Measurements from ENCODE around the gene HOTAIR.

HOTAIR gene

DNA sequence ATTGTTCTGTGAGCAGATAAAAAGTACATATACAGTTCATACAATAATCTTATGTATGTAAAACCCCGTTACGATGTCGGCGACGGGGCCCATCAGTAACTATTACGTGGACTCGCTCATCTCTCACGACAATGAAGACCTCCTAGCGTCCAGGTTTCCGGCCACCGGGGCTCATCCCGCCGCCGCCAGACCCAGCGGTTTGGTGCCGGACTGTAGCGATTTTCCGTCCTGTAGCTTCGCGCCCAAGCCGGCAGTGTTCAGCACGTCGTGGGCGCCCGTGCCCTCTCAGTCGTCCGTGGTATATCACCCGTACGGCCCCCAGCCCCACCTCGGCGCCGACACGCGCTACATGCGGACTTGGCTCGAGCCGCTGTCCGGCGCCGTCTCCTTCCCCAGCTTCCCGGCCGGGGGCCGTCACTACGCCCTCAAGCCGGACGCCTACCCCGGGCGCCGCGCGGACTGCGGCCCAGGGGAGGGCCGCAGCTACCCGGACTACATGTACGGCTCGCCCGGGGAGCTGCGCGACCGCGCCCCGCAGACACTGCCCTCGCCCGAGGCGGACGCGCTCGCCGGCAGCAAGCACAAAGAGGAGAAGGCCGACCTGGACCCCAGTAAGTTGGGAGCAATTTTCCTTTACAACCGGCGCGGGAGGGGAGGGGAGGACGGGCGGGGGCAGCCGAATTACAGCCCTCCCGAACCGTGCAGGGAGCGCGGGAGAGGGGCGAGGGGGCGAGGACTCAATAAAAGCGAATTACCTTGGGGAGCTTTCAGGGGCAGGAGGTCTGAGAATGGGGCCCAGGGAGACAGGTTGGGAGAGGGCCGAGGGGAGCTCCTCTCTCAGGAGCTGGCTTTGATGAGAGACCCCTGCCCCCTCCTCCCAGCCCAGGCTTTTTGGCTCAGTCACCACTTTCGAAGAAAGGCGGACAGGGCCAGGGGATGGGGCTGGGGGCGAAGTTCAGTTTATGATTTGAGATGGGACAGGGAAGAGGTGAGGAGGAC is 25.7 kb upstream of the HOTAIR start, which contains the start of gene HOXC9:
Gene HOXC9, plus strand, starts transcription at position 46 of the 999 bp plus-strand sequence. Its CDS starts 28 bp downstream, at position 74.
- DNase-seq (ENCODE audit: low read depth), result no peak

DNA sequence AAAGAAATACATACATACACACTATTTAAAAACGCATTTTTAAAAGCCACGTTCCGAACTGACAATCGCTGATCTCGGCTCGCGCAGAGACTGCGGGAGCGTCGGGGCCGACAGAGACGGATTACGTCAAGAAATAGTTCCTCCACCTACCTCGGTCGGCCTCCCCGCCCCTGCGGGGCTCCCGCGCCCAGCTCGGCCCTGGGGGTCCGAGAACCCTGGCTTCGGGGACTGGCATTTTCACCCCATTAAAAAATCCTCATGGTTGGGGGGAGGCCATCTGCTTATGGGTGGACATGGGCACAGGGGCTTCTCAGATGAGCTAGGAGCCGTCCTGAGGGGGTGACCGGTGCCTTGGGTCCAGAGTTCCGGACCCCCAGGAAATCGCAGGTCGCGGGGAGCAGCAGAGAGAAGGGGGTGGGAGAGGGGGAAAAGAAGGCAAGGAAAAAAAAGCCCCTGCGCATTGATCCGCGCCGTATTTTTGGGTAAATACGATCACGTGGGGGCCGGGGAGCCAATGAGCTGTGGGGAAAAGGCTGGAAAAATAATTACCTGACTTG is 24.9 kb upstream of the HOTAIR start:
- no peak for DNase-seq (ENCODE audit: low read depth)

DNA sequence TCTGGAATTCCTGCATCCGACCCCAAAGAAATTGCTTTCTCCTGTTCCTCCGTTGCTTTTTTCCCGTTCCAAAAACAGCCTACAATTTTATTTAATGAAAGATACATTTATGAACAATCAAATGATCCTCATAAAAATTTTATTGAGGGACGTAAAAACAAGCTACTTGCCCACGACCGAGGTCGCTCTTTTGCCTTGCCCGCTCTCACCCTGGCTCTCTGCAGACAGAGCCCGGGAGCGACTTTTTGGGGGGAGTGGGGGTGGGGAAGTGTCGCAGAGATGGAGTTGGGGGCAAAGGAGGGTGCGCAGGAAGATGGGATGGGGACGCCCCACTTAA is 24.1 kb upstream of the HOTAIR start:
- DNase-seq (ENCODE audit: low read depth), result no peak

DNA sequence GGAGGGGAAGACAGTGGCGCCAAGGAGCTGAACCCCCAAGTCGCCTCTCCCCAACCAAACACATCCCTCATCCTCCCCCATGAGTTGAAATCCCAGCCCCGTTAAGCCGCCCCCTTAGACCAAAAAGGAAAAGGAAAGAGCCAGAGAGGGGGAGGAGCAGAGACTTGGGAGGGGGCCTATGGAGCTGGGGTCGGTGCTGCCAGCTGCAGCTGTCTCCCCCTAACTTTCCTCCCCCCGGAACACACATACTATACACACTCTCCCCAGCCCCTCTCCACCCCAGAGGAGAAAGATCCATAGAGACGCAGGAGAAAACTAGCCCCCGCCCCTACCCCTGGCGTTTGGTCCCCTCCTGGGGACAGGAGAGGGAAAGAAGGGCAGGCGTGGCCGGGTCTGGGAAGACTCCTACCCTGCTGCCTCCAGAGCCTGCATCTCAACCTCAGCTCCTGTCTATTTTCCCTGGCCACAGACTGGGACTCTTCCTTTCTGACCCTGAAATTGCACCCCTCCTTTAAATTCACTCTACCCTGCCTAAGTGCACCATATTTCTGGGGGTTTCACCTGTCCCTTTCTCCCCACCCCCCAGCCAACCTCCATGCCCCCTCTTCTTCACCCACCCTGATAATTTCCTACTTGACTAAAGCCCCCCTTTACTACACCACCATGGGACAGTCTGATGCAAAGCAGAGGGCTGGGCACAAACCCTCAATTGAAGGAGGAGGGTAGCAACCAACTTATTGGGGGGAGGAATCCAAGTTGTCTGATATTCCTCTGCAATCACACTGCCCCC is 23.6 kb upstream of the HOTAIR start:
- DNase-seq (ENCODE audit: low read depth), result no peak

DNA sequence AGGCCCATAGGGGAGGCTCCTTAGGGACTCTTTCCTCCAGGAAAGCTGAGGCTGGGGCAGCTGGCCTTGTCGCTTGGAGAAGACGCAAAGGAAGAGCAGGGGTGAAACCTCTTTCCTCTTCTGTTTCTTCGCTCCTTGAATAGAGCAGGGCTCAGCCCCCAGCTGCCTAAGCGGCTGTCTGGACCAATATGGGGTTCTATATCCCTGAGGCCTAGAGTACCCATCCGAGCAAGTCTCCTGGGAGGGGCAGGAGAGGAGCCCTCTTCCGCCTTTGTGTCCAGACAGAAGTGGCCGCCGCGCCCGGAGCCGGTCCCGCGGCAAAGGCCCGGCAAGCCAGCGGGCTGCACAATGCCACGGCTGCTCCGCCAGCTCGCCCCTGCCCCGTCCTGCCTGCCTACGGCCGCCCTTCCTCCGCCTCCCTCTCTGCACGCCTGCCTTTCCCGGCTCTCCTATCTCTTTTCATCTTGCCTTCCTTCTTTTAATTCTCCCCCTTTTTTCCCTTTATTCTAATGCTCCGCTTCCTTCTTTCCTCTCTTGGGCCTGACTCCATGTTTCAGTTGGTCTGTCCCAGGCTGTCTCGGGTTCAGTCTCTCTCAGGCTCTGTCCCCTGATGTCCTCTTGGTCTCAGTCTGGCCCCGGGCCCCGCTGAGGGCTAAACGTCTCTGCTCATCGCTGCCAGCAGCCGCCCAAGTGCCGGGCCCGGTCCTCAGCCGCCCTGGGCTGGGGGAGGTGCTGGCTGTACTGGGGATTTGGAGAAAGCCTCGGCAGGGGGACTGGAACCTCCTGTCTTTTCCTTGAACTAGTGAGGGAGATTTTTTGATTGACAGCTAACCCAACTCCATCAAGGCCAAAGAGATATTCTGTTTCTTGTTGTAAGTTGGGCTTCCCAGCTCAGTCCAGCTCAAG is 22.7 kb upstream of the HOTAIR start:
- no peak for DNase-seq (ENCODE audit: low read depth)

DNA sequence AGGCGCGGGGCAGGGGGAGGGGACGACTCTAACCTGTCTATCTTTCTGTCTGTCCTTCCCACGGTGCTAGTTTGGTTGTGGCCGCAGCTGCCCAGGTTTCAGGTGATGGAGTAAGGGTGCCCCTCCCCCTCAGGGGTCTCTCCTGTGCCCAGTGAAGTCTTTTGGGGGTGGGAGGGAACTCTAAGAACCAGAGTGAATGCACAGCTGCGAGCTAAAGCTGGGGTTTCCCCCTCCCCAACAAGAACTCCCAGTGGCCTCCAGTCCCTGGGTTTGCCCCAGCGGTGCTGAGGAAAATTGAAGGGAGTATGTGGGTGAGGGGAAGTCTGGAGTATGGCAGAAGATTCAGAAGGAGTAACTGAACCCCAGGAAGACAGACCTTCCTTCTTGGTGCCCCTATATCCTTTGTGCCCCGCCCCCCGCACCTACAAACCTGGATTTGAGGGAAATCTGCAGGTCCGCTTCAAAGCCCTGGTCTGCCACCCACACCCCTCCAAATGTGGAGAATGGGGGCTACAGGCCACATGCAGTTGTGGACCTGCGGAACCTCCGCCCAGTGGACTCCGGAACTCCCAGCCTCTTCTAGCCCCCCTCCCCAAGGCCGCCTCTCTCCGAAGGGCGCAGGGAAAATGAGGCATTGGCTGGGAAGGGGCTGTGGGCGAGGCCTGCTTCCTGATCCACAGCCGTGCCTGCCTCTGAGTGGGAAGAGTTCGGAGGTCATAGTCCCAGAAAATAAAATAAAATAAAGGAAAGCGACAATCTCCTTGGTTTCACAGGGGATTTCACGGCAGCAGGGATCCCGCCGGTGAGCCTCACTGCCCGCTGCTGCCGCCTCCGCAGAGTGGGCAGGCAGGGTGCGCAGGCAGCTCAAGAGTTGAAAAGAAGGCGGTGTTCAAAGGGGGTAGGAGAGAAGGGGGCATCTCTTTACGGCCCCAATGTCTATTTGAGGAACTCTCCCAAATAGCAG is 21.8 kb upstream of the HOTAIR start:
- DNase-seq (ENCODE audit: low read depth), result no peak

DNA sequence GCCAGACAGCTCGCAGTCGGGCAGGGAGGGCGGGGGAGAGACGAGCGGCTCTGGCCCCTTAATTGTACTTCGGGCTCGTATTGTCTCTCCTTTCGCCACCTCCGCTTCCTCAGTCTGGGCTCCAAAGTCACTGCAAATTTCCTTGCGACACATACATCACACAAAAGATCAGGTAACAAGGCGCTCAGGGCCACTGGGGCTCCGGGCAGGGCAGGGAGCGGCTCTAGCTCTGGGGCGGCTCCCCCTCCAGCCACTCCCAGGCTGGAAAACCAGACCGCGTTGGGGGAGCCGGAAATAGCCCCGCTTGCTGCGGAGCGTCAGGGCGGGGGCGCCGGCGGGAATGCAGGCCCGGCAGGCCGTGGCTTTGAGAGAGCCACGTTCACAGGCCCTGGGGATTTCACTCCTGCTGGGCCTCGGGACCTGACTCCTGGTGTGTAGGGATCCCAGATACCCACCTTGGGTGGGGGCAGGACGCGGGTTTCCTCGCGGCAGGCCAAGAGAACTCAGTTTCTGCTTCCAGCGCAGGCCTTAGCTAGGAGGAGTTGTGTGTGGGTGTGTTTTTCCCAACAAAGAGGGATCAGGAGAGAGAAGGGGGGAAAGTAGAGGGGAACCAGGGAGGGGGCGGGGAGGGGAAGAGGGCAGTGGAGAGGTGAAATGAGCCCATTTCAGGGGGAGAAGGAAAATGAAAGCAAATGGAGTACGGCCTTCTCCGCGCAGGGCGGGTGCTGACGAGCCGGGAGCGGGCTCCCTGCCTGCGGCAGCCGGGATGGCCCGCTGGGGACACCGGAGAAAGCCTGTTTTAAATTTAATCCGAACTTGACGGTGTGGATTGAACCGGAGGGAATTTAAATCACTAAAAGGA is 20.9 kb upstream of the HOTAIR start:
- no peak for DNase-seq (ENCODE audit: low read depth)

DNA sequence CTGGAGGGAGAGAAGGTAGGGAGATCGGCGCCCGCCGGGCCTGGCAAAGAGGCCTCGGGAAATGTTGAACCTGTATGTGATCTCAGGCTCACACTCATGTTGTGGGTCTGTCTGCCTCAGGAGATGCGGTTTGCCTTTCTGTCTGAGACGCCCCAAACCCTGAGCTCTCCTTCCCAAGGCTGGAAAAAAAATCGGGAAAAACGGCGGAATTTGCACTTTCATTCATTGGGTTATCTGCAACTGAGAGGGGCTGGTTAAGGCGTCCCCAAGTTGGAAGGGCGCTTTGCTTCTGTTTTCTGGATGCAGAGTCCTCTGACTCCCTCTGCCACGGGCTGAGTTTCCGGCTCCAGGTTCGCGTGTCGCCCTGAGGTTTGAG is 20.2 kb upstream of the HOTAIR start:
- DNase-seq (ENCODE audit: low read depth), result no peak

DNA sequence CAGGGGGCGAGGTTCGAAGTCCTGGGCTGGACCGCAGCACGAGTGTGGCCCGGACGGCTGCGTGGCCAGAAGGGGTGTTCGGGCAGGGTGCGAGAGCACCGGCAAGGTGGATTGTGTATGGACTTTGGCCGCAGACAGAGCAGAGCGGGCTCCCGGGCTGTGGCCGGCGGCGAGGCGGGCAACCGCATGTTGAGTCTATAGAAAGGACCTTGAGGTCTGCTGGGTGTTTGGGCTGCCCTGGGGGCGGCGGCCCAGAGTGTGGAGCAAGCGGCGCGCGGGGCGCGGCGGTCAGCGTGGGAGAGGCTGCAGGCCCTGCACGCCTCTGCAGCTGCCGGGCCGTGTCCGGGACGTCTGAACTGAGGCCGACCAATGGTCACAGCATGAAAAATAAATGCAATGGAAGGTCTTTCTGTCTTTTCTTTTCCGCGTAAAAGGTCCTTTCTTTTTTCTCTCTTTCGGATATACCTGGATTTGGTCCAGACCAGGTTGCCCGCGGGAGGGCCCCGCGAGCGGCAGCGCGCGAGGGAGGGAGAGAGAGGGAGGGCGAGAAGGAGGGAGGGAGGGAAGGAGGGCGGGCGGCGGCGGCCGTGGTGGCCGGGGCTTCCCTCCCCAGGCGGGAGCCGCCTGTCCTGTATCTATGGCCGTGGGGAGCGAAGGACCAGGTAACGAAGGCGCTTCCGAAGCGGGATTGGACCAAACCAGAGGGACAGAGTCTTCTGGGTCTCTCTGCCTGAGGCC is 19.7 kb upstream of the HOTAIR start:
- no peak for DNase-seq (ENCODE audit: low read depth)

DNA sequence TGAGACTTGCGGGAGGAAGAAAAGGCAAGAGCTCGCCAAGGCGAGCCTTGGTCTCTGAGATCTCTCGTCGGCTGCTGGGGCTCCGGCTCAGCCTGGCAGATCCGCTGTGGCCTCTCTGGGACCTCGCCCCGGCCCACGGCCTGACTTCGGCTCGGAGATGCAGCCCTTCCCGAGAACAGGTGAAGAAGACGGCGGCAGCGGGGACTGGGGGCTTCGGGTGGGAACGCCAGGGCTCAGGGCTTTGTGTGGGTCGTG is 19.2 kb upstream of the HOTAIR start:
- no peak for DNase-seq (ENCODE audit: low read depth)

DNA sequence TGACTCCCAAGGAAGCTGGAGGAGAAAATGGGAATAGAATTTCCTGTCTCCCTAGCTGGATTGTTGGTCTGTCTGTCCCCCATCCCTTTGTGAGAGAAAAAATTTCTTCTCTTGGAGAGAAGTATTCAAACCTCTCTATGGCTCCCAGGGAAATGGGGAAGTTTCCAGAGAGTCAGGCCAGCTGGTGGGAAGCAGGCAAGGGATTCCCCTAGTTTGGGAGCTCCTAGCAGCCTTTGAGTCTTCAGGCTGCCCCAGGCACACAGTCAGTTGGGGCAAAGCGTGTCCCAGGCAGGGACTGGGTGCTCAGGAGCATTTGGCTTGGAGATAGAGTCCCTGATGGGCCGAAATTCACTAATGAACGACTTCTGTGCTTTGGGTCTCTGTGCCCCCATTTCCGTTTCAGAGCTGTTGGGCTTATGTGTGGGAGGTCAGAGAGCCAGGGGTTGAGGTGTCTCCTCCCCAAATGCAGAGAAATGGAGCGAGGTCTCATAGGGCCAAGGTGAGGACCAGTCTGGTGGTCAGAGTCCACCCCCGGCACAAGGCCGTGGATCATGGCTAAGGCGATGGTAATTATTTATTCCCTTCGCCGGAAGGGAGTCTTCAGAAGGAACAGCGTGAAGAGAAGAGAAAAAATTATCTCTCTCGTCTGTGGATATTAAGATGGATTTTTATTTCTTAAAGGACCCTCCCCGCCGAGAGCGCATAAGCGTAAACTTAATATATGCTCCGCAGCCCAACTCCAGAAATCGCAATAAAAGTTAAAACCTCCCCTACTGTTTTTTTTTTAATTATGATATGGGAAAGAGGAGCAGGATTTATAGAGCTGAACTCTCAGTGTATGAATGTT is 18.6 kb upstream of the HOTAIR start:
- DNase-seq (ENCODE audit: low read depth), result no peak

DNA sequence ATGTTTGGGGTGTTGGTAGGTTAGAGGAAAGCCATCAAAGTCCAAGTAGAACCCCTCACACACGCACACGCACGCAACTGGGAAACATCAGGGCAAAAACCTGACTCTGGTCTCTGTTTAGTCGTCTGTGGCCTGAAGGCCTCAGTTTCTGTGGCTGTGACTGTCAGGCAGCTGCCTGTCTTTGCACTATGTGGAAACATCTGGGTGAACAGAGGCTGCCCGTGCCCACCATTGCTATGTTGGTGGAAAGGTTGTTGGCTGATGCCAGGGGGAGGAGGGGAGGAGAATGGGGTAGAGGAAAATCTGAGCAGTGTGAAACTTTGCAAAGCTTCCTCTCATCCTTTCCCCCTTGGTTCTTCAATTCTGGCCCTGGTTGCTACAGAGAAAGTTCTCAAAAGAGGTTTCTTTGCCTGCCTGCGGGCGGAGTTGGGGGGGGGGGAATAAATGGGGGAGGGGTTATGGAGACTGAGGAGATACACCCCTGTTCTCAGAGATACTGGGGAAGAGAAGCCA is 17.7 kb upstream of the HOTAIR start:
- no peak for DNase-seq (ENCODE audit: low read depth)

DNA sequence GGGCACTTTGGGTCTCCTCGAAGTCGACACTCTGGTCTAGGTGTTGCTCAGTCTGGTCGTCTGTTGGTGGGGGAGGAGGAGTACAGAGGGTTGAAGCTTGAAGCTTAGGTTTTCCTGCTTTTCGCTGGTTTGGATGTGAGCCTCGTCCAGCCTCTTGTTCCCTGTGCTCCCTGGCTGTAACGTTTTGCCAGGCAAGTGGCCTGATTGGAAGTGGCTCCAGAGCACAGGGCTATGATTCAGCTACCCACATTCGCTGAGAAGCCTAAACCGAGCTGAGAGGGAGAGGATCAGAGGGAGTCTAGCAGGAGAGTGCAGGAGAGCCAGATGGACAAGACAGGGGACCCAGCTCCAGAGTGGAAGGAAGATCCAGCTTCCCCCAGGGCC is 16.3 kb upstream of the HOTAIR start:
- DNase-seq (ENCODE audit: low read depth), result no peak

DNA sequence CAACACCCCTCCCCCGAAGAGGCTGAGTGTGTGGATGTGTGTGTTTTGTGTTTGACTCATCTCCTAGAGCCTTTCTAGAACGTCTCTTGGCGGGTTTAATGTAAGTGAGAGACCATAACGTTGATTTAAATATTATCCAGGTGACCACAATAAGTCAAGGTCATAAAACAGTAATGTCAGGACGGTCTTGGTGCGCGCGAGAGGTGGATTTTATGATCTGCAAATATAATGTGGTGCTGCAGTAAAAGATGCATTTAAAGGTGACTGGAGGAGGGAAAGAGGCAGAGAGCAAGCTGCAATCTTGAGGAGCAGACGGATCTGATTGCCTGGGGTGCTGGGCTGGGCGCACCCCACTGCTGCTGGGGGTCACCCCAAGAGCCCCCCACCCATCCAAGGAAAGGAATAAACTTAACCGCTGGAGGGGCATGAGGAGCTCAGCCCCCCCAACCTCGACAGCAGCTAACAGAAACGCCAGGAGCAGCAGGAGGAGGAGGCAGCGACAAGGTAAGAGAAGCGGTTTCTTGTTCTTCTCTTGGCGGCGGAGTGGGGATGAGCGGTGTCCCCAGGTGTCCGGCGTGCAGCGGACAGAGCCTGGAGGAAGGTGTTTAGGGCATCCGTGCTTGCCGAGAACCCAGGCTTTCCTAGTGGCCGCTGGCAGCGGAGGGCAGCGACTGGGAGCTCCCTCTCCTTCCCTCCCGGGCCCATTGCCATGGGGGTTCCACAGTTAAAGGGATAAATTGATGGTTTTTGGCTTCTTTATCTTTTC is 15.7 kb upstream of the HOTAIR start:
- no peak for DNase-seq (ENCODE audit: low read depth)

DNA sequence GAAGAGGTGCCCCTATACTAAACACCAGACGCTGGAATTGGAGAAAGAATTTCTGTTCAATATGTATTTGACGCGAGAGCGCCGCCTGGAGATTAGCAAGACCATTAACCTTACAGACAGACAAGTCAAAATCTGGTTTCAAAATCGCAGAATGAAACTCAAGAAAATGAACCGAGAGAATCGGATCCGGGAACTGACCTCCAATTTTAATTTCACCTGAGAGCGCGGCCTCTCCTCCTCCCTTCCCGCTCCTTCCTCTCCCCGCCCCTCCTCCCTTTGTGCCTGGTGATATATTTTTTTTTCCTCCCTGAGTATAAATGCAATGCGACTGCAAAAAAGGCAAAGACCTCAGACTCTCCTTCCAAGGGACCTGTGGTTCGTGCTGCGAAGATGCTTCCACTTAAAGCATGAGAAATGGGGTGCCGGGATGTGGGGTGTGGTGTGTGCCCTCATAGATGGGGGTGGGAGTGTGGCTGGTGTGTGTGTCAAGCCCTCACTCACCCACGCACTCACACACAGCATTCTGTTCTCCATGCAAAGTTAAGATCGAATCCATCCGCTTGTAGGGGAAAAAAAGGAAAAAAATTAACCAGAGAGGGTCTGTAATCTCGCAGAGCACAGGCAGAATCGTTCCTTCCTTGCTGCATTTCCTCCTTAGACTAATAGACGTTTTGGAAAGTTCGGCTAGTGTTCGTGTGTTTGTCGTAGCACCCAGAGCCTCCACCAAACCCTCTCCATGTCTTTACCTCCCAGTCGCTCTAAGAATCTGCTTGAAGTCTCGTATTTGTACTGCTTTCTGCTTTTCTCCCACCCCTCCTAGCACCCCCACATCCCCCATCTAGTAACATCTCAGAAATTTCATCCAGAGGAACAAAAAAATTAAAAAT is 14.7 kb upstream of the HOTAIR start:
- DNase-seq (ENCODE audit: low read depth), result no peak

DNA sequence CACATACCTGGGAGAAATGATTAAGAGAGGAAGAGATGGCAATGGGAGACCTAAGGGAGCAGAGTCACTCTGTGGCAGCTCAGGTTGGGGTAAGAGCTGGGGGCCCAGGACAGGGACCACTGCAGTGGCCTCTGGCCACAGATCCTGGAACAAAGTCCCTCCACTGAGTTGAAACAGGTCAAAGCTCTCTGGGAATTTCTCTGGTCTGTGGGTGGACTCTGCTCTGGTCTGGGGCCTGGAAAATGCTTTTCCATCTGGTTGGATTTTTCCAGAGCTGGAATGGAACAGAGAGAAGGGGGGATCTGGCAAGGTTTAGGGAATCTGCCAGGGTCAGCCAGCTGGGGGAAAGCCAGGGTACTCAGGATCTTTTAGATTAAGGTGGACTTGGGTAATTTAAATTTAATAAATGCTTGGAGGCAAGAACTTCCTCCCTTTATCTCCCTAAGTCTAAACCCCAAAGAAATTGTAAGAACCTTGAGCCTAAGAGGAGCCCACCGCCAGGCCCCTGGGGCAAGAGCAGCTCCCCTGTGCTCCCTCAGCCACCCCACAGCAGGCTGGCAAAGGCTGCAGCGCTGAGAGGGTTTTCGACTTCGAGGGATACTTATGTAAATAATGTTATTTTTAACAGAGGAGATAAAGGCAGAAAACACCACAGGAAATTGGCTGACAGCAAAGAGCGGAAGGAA is 13.9 kb upstream of the HOTAIR start:
- DNase-seq (ENCODE audit: low read depth), result no peak

All from activated T-helper 9 cell treated with anti-CD3 and anti-CD28 coated beads, Interleukin-2, amount 50 U/mL, for 16 hours (primary cell).